SK-N-SH treated with all-trans-retinoic acid at 6 μM for 48 hours (cell line): ENCODE data around the gene PRKG1.

ENCODE experiments used
- ARNTL ChIP-seq: fragments of 450-650 bp; formaldehyde crosslinking; IDR thresholded peaks from 2 replicates; pipeline ENCODE4 v1.5.0; 2020; ENCODE audit warnings: low read depth, mild to moderate bottlenecking, moderate library complexity, borderline replicate concordance
- CSDC2 ChIP-seq: fragments of 250-450 bp; sonication (Bioruptor Pico); IDR thresholded peaks from 2 replicates; pipeline ENCODE4 v1.5.0; 2020; ENCODE audit warnings: mild to moderate bottlenecking, moderate library complexity
- GLIS3 ChIP-seq: fragments of 250-450 bp; sonication (Bioruptor Pico); IDR thresholded peaks from 2 replicates; pipeline ENCODE4 v1.5.0; 2020; ENCODE audit warnings: mild to moderate bottlenecking, moderate library complexity
- PATZ1 ChIP-seq: fragments of 250-450 bp; sonication (Bioruptor Pico); IDR thresholded peaks from 2 replicates; pipeline ENCODE4 v1.8.0; 2020; ENCODE audit warnings: mild to moderate bottlenecking, moderate library complexity, borderline replicate concordance
- RARB ChIP-seq: fragments of 250-450 bp; sonication (Bioruptor Pico); IDR thresholded peaks from 2 replicates; pipeline ENCODE4 v1.8.0; 2021; ENCODE audit warnings: mild to moderate bottlenecking, moderate library complexity
- TOX ChIP-seq: fragments of 250-450 bp; sonication (Bioruptor Pico); IDR thresholded peaks from 2 replicates; pipeline ENCODE4 v1.8.0; 2021; ENCODE audit warnings: mild to moderate bottlenecking, moderate library complexity, borderline replicate concordance
- ZC3H10 ChIP-seq: fragments of 250-450 bp; sonication (Bioruptor Pico); IDR thresholded peaks from 2 replicates; pipeline ENCODE4 v1.5.1; 2021; ENCODE audit warnings: mild to moderate bottlenecking, moderate library complexity
- TF ChIP-seq, protein P1 (sequence below): fragments of 250-450 bp; sonication (Bioruptor Pico); IDR thresholded peaks from 2 replicates; pipeline ENCODE4 v1.5.1; 2020; ENCODE audit warnings: low read depth, mild to moderate bottlenecking, moderate library complexity
- TF ChIP-seq, protein P2 (sequence below): fragments of 250-450 bp; sonication (Bioruptor Pico); IDR thresholded peaks from 2 replicates; pipeline ENCODE4 v1.8.0; 2021; ENCODE audit warnings: low read depth, mild to moderate bottlenecking, moderate library complexity, borderline replicate concordance
- TF ChIP-seq, protein P3 (sequence below): fragments of 250-450 bp; sonication (Bioruptor Pico); IDR thresholded peaks from 2 replicates; pipeline ENCODE4 v1.5.1; 2021; ENCODE audit warnings: mild to moderate bottlenecking, moderate library complexity

DNA sequence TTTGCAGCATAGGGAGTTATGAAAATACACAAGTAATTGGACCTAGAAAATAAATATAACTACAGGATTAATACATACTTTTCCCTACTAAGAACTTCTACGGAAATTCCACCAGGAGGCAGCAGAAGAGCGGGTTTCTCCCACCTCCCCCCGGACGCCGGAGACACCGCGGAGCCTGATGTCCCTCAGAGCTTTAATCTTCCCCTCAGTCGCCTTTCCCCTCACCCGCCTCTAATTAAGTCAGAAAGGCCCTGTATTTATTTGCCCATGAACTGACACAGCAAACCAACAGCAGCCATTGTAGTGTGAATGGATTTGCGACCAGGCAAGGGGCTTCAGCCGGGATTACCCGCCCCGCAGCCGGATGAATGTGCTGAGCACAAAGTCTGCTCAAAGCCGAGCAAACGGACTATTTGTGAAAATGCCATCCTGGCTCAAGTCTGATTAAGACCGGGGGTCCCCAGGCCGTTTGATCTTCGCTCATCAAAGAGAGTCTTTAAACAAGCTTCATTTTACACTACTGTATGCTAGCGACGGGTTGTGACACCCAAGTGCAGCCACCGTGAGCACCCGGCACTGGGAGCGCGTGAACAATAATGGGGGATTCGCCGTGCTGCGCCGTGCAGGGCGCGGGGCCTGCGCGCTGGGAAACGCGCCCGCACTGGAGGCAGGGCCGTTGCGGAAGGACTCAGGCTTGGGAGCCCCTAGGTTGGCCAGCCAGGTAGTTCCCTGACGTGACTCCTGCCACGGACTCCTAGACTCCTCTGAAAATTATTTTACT, 1234.2 kb downstream of the PRKG1 start:
- TF ChIP-seq RARB (CRISPR knock-in tag) = no peak
- TF ChIP-seq, protein P1, sequence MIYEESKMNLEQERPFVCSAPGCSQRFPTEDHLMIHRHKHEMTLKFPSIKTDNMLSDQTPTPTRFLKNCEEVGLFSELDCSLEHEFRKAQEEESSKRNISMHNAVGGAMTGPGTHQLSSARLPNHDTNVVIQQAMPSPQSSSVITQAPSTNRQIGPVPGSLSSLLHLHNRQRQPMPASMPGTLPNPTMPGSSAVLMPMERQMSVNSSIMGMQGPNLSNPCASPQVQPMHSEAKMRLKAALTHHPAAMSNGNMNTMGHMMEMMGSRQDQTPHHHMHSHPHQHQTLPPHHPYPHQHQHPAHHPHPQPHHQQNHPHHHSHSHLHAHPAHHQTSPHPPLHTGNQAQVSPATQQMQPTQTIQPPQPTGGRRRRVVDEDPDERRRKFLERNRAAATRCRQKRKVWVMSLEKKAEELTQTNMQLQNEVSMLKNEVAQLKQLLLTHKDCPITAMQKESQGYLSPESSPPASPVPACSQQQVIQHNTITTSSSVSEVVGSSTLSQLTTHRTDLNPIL = no peak
- no peak for TF ChIP-seq ZC3H10
- TF ChIP-seq, protein P2, sequence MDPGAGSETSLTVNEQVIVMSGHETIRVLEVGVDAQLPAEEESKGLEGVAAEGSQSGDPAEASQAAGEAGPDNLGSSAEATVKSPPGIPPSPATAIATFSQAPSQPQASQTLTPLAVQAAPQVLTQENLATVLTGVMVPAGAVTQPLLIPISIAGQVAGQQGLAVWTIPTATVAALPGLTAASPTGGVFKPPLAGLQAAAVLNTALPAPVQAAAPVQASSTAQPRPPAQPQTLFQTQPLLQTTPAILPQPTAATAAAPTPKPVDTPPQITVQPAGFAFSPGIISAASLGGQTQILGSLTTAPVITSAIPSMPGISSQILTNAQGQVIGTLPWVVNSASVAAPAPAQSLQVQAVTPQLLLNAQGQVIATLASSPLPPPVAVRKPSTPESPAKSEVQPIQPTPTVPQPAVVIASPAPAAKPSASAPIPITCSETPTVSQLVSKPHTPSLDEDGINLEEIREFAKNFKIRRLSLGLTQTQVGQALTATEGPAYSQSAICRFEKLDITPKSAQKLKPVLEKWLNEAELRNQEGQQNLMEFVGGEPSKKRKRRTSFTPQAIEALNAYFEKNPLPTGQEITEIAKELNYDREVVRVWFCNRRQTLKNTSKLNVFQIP = no peak
- TF ChIP-seq GLIS3 (CRISPR knock-in tag) = no peak
- no peak for TF ChIP-seq ARNTL (CRISPR knock-in tag)
- TF ChIP-seq CSDC2 = no peak
- no peak for TF ChIP-seq TOX (CRISPR knock-in tag)
- TF ChIP-seq, protein P3, sequence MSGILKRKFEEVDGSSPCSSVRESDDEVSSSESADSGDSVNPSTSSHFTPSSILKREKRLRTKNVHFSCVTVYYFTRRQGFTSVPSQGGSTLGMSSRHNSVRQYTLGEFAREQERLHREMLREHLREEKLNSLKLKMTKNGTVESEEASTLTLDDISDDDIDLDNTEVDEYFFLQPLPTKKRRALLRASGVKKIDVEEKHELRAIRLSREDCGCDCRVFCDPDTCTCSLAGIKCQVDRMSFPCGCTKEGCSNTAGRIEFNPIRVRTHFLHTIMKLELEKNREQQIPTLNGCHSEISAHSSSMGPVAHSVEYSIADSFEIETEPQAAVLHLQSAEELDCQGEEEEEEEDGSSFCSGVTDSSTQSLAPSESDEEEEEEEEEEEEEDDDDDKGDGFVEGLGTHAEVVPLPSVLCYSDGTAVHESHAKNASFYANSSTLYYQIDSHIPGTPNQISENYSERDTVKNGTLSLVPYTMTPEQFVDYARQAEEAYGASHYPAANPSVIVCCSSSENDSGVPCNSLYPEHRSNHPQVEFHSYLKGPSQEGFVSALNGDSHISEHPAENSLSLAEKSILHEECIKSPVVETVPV (CRISPR knock-in tag) = no peak
- no peak for TF ChIP-seq PATZ1 (CRISPR knock-in tag)
